HG03097 (cell line): Measurements from ENCODE around the gene SYNGR1.
"Not testable (repeated sequence)": the region's sequence is repeated elsewhere in the genome, so short reads cannot be mapped to it uniquely, and the experiment has no call there.

Source experiments
- ATAC-seq: cut with Tn5 transposase; IDR thresholded peaks from one replicate; pipeline ENCODE4 v1.9.1; 2021; ENCODE audit not compliant: unreplicated experiment, low FRiP score

Gene SYNGR1

DNA sequence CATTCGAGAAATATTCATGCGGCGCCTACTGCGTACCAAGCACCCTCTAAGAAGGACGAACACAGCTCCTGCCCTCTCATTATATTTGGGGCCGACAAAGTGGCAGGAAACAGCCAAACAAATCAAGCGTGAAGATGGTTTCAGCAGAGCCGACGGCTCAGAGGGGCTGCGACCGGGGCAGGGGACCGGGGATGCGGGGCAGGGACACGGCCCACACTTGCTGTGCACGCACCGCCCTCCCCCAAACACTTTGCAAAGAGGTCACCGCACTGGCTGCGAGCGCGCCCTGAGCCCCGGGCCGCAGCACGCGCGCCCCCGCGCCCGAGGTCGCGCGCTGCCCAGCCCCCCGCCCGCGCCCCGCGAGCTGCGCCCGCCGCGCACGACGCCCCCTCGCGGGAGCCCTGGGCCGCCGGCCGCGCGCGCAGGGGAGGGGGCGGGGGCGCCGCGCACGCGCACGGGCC lies 255 bp upstream of the SYNGR1 start:
- ATAC-seq, result no peak

DNA sequence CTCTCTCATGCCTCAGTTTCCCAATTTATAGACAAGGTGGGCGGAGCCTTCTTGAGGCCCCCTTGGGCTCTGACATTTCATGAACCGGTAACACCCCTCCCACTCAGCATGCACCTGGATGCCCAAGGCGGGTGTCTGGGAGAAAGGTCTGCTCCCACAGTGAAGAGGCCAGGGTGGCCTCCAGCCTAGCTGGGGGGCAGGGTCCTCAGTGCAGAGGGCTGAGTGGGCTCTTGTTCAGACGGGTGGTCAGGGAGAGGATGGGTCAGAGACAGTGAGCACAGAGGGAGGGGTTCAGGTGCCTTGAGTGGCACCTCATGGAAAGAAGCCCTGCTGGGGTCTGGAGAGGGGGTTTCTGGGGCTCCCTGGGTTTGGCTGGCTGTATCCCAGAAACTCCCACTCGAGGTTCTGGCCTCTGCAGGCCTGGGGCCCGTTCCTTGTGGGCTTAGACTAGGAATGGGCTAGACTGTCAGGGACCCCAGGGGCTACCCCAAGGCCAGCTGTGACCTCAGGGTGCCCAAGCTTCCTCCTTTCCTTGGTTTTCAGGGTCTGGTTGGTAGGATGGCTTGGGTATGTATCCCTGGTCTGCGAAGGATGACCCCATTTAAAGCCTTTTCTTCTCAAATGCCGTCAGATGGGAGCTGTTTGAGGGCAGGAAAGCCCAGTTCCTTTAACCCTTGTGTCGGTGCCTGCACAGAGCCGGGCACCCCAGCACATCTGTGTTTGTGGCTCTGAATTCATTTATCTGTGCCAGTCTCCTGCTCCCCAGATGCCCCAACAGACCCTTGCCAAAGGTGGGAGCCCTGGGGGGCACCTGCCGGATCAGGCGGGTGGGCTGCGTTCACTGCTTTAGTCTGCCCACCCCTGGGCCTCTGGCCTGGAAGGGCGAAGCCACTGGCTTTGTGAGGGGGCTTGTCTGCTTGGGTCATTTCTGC lies 1.2 kb downstream of the SYNGR1 start:
- ATAC-seq, result no peak

GRCh38 chr22:39351689-39352214 lies 2.0 kb downstream of the SYNGR1 start:
- no peak for ATAC-seq

DNA sequence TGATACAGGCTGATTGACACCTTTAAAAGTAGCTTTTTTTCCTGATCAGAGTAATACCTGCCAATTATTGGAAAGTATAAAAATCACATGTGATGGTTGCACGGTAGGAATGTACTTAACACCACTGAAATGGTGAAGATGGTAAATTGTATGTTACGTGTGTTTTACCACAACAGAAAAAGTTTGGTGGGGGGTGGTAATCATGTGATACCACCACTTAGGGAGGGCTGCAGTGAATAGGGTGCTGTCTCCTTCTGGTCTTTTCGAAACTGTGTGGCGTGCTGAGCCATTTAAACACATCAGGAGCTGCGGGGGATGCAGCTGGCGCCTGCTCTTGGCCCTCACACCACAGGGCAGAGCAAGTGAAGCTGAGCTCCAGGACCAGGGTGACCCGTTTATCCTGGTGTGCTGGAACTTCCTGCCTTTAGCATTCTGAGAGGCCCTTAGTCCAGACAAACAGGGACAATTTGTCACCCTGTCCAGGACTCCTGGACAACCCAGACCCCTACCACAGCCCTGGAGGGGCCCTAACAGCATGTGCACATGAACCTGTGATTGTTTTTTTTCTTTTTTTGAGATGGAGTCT lies 2.6 kb downstream of the SYNGR1 start:
- ATAC-seq, result no peak

- ATAC-seq, result no peak
Observed at GRCh38 chr22:39353346-39353745, 3.6 kb downstream of the SYNGR1 start.

DNA sequence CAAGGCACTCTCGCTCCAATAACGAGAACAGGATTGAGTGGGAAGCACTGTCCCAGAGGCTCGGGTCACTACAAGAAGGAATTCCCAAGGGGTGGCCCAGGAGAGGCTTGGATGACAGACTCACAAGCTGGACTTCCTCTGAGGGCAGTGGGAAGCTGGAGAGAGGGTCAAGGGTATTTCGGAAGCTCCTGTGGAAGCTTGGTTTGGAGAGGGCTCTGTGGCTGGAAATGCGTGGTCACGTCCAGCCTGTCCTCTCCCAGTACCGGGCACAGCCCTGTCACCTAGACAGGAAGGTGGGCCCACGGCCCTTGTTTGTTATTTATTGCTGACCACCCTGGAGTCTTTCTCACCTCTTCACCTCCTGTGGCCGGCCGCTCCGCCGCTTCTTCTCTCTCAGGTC lies 5.3 kb downstream of the SYNGR1 start:
- no peak for ATAC-seq

DNA sequence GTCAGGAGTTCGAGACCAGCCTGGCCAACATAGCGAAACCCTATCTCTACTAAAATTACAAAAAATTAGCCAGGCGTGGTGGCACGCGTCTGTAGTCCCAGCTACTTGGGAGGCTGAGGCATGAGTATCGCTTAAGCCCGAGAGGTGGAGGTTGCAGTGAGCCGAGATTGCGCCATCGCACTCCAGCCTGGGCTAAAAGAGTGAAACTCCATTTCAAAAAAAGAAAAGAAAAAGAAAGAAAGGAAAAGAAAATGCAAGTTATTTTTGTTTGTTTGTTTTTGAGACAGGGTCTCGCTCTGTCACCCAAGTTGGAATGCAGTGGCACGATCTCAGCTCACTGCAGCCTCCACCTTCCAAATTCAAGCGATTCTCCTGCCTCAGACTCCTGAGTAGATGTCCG lies 6.0 kb downstream of the SYNGR1 start:
- ATAC-seq, result not testable (repeated sequence)

GRCh38 chr22:39356464-39356863 lies 6.7 kb downstream of the SYNGR1 start:
- ATAC-seq, result no peak

DNA sequence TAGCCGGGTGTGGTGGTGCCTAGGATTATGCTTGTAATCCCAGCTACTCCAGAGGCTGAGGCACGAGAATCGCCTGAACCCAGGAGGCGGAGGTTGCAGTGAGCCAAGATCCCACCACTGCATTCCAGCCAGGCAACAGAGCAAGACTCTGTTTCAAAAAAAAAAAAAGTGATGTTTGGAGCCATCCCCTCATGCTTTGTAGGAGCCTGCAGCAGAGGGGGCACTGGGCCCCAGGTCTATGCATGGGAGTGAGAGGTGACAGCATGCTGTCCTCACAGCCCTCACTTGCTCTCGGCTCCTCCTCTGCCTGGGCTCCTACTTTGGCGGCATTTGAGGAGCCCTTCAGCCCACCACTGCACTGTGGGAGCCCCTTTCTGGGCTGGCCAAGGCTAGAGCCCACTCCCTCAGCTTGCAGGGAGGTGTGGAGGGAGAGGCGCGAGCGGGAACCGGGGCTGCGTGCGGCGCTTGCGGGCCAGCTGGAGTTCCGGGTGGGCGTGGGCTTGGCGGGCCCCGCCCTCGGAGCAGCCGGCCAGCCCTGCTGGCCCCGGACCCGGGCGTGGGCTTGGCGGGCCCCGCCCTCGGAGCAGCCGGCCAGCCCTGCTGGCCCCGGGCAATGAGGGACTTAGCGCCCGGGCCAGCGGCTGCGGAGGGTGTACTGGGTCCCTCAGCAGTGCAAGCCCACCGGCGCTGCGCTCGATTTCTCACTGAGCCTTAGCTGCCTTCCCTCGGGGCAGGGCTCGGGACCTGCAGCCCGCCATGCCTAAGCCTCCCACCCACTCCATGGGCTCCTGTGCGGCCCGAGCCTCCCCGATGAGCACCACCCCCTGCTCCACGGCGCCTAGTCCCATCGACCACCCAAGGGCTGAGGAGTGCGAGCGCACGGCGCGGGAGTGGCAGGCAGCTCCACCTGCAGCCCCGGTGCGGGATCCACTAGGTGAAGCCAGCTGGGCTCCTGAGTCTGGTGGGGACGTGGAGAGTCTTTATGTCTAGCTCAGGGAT lies 7.6 kb downstream of the SYNGR1 start:
- not testable (repeated sequence) for ATAC-seq

- not testable (repeated sequence) for ATAC-seq
Observed at GRCh38 chr22:39358197-39358596, 8.4 kb downstream of the SYNGR1 start.

DNA sequence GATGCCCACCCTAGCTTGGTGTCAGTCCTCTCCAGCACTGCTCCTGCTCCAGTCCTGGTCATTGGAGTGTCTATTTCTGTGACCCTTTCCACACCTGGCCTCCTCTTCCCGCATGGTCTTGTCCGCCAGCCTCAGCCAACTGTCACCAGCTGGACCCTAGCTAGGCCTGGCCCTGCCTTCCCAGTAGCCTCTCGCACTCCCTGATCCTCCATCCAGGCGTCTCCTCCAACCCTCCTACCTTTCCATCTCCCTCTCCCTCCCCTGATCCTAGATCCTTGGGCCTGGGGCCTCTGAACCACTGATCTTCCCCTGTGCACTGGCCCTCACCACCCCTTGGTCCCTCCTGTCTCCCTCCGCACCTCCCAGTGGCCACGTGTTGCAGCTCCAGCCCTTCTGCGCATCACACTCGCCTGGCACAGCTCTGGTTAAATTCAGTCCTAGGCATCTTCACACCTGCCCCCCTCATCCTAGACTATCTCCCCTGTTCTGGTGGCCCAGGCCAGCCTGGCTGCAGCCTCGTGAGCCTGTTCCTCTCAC lies 9.9 kb downstream of the SYNGR1 start:
- ATAC-seq, result no peak

- ATAC-seq, result no peak
Observed at GRCh38 chr22:39360242-39360641, 10.5 kb downstream of the SYNGR1 start.

- no peak for ATAC-seq
Observed at GRCh38 chr22:39360674-39361413, 11.1 kb downstream of the SYNGR1 start.

DNA sequence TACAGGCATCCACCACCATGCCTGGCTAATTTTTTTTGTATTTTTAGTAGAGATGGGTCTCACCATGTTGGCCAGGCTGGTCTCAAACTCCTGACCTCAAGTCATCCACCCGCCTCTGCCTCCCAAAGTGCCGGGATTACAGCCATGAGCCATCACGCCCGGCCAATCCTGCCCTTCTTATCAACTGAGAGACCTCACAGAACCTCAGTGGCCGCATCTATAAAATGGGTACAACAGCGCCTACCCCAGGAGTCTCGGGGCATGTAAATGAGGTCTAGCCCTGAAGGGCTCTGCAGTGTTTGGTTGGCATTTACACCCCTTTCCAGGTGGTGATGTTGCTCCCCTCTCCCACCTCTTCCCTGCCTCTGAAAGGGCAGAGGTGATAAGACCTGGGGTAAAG lies 11.7 kb downstream of the SYNGR1 start:
- no peak for ATAC-seq

DNA sequence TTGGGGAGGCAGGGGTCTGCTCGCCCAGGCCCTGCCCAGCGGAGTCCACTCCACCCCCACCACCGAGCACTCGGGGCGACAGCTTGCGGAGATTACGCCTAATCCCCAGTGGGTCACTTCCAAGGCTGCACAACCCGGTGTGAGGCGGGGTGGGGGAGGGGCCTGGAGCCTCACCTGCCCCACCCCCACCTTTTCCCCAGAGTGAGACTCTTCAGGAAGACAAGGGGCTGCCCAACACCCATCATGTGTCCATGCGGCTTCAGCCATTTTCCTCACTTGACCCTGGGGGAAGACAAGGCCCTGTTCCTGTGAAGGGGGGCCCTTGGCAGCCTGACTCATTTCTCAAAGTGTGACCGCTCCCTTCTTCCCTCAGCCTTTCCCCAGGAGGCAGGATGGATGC lies 12.5 kb downstream of the SYNGR1 start:
- no peak for ATAC-seq

- no peak for ATAC-seq
Observed at GRCh38 chr22:39362932-39363331, 13.1 kb downstream of the SYNGR1 start.

DNA sequence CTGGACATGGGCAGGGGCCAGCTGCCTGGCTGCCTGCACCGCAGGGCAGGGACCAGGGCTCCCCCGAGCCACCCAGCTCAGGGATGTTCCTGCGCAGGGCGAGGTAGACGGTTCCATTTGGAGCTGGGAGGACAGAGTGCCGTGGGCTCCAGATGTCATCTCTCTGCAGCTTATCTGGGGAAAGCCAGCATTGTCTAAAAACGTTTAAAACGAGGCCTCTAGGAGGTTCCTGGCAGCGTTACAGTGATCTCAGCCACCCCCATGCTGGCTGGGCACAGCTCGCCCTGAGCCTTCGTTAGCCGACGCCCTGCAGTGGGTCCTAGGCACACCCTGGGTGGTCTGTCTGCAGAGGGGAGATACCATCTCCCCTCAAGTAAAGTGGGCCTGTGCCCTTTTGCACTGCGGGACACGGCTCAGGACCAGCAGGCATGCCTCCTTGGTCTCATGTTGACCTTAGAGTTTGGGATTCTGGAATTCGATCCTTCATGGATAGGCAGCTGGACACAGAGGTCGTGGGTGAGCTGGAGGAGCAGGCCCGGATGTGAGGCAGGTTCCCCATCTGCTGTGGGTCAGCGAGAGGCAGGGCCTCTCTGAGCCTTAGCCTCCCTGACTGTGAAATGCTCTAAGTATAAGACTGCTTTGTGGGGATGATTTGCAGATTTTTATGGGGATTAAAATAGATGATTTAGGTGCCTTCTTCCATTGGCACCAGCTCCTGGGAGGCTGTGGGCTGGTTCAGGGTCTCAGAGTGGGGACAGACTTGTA lies 14.1 kb downstream of the SYNGR1 start:
- ATAC-seq, result no peak

DNA sequence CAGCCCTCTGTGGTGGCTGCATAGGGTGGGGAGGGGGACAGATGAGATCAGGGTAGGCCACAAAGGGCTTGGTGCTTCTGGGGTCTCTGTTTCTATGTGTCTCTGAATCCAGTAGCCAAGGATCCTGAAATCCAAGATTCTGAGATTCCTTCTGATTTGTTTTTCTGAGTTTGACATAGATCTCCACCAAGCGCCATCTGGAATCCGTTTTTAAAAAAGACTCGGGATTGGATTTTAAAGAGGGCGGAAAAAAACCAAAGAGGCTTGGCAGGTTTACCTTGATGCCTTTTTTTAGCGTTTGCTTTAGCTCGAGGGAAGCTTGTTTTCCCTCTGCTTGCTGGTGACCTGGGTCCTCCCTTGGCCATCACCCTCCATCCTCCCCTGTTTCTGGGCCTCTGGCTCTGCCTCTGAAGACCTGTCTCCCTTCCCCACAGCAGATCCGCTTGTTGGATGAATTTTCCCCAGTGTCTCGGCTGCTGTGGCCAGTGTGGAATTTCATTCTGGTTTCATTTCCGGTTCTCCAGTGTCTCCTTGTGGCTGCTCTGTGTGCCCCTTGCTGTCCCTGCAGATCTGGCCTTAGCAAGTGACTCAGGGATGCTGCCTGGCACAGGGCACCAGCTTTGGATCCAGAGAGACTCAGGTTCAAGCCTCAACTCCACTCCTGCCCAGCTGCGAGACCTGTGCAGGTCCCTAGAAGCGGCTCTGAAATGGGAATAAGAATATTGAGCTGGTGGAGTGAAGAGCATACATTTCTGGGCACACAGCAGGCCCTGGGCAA lies 15.1 kb downstream of the SYNGR1 start:
- no peak for ATAC-seq
